Upper lobe of left lung (tissue), 4 donors: ENCODE data around the gene CCDC201.

Experiments
- EP300 ChIP-seq, 4 donors: sonication (generic); formaldehyde crosslinking; IDR thresholded peaks; one replicate each; pipeline ENCODE4 v1.5.1; 2017; ENCODE audit warnings: antibody characterized with exemption in 4 of 4, control low read depth in 2 of 4
- POLR2A ChIP-seq, 4 donors: fragments of 450-650 bp; IDR thresholded peaks; one replicate each; pipeline ENCODE4 v1.5.1; 2016 to 2017; ENCODE audit warnings: antibody characterized with exemption in 4 of 4, mild to moderate bottlenecking in 2 of 4
- TF ChIP-seq, protein P1 (sequence below), 6 experiments: fragments of 450-650 bp in 4 of 6; fragments of 200-600 bp in 2 of 6; sonication (generic) in 2 of 6; IDR thresholded peaks; one replicate each; pipeline ENCODE4 v1.5.1; 2016 to 2019; ENCODE audit warnings: antibody characterized with exemption in 6 of 6

DNA sequence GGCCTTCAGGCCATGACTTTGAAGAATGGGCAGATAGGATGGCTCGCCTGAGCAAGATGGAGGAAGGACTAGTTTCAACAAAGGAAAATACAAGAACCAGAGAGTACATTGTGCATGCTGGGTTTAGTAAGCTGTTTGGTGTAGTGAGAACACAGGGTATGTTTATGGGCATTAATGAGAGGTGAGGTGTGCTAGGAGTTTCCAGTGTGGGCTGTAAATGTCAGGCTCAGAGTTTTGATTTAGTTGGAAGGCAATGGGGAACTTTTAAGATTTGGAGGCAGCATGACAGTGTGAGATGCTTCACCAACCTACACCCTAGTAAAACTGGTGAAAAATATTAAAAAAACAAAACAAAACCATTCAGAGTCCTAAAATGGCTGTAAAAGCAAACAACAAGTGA is 28.7 kb upstream of the CCDC201 start:
- TF ChIP-seq POLR2A (IDR thresholded peaks at IDR 0.05) = no peak
- TF ChIP-seq, protein P1, sequence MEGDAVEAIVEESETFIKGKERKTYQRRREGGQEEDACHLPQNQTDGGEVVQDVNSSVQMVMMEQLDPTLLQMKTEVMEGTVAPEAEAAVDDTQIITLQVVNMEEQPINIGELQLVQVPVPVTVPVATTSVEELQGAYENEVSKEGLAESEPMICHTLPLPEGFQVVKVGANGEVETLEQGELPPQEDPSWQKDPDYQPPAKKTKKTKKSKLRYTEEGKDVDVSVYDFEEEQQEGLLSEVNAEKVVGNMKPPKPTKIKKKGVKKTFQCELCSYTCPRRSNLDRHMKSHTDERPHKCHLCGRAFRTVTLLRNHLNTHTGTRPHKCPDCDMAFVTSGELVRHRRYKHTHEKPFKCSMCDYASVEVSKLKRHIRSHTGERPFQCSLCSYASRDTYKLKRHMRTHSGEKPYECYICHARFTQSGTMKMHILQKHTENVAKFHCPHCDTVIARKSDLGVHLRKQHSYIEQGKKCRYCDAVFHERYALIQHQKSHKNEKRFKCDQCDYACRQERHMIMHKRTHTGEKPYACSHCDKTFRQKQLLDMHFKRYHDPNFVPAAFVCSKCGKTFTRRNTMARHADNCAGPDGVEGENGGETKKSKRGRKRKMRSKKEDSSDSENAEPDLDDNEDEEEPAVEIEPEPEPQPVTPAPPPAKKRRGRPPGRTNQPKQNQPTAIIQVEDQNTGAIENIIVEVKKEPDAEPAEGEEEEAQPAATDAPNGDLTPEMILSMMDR (IDR thresholded peaks at IDR 0.05) = no peak
- no peak for TF ChIP-seq EP300 (IDR thresholded peaks at IDR 0.05)
